Raji (cell line): ENCODE results near the gene ITGAE.

Source experiments
- POLR2A ChIP-seq: IDR thresholded peaks from 2 replicates; pipeline ENCODE4 v1.6.1; 2011; ENCODE audit warnings: low read depth, low read length, control low read depth; ENCODE audit not compliant: insufficient read depth

Gene ITGAE

DNA sequence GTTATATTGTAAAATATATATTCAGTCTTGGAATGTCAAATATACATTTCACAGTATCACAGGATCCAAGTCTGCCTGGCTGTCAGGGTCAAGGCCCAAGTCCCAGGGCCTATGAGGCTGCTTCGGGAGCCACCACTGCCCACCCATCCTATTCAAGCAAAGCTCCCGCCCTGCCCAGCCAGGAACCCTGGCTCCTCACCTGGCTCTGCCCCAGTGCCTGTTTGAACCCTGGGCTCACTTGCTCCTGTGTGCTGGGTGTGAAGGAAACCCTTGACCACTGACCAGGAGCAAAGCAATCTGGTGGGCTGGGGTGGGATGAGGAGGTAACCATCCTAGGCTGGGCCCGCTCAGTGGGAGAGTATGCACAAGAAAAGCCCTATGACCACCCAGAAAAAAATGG is 27.0 kb downstream of the ITGAE start:
- TF ChIP-seq POLR2A = no peak

DNA sequence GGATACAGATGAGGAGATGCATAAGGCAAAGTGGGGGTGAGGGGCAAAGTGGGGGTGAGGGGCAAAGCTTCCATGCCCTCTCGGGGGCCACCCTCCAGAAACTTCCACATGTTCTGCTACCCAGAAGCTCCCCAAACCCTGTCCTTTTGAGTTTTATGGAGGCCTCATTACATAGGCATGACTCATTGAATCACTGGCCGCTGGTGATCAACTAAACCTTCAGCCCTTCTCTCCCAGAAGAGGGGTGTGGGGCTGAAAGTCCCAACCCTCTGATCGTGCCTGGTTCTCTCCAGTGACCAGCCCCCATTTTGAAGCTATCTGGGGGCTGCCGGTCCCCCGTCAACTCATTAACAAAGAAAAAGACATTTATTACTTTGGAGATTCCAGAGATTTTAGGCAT is 27.5 kb downstream of the ITGAE start:
- no peak for TF ChIP-seq POLR2A

DNA sequence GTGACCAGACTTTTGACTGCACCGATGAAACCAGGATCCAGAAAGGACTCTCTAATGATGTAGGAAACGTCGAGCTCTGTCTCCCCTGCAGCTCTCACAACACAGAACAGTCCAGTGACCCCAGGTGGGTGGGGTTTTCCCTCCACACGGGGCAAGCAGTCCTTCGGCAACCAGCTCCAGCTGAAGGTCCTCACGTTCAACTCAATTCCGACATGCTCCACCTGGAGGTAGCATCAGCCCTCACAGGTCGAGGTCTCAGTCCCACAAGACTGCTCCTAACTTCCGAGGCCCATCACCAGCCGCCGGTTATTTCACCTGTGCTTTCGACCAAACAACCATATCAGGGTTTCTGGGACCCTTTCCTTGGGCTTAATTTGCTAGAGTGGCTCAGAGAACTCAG is 28.2 kb downstream of the ITGAE start:
- TF ChIP-seq POLR2A = no peak

DNA sequence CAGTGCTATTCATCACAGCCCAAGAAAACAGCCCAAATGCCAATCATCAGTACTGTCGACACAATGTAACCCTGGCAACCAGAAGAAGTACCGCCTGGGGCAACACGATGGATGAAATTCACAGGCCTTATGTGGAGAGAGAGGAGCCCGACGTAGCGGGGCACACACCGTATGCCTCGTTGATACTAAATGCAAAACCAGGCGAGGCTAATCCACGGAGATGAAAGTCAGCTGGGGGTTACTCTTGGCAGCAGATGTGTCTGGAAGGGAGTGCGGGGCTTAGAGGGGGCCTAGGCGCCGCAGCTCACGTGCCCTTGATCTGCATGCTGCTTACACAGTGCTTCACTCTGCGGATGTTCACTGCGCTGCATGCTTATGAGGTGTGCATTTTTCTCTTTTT is 29.8 kb downstream of the ITGAE start:
- no peak for TF ChIP-seq POLR2A

DNA sequence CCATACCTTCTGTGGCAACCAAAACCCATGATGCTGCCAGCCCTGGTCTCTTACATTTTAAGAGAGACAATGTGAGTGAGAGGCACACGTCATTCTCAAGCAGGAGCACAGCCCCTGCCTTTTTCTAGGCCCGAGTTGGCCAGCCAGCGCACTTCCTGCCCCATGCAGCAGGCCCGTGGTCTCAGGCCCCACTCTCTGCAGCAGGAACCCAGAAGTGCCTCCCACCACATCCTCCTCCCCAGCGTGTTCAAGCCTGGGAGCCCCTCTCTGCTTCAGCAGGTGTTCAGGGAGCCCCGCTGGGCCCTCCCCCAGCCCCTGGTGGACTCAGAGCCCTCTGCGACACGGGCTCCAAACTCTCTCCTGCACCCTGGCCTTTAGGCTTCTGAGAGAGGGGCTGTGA is 30.5 kb downstream of the ITGAE start:
- TF ChIP-seq POLR2A = no peak

DNA sequence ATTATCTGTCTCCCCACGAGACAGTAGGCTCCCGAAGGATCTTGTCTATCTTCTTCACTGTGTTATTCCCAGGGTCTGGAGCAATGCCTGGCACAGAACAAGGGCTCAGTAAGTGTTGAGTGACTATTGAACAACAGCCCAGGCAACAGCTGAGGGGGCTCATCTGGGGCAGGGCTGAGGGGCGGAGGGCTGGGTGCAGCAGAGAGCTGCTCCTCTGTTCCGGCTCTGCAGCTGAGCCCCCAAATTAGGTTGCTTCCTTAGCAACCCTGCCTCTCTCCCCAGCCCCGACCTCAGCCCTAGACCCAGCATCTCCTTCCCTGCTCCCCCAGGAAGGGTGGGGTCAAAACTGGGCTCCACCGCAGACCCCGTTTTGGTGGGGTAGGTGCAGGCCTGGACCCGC is 32.2 kb downstream of the ITGAE start:
- no peak for TF ChIP-seq POLR2A

DNA sequence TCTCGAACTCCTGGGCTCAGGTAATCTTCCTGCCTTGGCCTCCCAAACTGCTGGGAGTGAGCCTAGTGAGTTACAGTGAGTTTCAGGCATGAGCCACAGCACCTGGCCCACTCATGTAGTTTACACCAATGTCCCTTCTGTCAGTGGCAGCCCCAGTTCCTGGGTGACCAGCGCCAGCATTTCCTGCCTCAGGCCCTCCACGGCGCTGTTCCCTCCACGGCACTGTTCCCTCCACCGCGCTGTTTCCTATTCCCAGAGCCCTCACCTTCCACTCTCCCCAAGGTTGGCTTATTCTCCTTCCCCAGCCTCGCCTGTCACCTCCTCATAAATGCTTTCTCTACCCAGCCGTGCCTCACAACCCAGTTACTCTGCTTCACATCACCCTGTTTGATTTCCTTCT is 32.6 kb downstream of the ITGAE start:
- TF ChIP-seq POLR2A = no peak

DNA sequence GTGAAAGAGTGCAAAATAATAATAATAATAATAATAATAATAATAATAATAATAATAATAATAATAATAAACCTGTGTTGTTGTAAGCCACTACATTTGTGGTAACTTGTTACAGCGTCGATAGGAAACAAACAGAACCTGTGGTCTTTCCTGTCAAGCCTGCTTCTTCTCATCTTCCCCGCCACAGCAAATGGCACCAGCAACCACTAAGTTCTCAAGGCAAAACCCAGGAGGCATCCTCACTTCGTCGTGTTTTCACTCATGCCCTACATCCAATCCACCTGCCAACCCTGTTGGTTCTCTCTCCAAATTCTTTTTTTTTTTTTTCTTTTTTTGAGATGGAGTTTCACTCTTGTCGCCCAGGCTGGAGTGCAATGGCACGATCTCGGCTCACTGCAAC is 34.2 kb downstream of the ITGAE start:
- TF ChIP-seq POLR2A = no peak

DNA sequence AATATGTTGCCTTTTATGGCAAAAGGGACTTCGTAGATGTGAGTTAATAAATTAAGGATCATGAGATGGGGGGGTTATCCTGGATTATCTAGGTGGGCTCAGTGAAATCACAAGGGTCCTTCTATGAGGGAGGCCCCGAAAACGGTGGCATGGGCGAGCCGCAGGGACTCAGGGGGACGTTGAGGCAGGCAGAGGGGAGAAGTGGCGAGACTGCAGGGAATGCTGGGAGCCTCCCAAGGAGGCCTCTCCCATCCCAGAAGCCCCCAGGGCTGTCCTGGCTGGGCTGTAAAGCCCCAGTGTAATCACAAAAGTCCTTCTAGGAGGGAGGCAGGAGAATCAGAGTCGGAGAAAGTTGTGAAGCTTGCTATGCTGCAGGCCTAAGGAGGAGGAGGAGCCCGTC is 35.0 kb downstream of the ITGAE start:
- TF ChIP-seq POLR2A = no peak

DNA sequence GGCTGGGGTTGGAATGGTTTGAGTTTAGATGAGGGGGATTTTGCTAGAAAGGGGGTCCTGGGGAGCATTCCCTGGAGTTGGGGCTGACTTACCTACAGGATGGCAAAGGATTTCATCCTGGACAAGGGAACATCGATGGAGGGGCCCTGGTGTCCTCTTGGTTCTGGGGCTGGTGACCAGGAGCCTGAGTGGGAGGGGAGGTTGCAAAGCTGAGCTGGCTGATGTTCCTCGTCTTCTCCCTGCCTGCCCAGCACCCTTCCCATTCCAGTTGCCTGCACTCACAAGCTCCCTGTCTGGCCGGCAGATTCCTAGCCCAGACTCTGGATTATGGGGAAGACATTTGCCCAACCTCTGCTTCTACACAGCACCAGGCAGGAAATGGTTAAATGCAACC is 37.2 kb downstream of the ITGAE start:
- TF ChIP-seq POLR2A = no peak

DNA sequence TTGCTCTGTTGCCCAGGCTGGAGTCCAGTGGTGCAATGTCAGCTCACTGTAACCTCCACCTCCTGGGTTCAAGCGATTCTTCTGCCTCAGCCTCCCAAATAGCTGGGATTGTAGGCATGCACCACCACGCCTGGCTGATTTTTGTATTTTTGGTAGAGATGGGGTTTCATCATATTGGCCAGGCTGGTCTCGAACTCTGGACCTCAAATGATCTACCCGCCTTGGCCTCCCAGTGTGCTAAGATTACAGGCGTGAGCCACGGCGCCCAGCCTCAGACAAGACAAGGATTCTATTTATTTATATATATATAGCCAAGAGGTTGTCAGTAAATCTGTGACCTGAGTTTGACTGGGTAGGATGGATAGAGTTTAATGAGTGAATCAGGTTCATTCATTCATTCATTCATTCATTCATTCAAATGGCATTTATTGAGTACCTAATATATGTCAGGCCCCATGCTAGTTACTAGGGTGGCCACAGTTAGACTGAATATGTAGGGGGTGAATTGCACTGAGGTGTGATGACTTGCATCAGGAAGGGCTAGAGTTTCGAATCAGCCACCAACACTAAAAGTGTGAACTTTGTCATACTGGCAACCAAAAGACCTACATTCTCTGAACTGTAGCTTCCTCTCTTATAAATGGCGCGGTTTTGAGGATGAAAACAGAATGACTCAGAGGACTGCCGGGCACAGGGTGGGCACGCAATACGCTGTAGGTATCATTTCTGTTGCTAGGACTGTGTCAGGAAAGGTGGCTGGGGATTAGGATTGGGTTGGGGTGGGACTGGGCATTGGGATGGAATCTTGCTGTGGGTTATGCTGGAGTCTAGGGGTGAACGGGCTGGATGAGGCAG is 37.8 kb downstream of the ITGAE start:
- no peak for TF ChIP-seq POLR2A

DNA sequence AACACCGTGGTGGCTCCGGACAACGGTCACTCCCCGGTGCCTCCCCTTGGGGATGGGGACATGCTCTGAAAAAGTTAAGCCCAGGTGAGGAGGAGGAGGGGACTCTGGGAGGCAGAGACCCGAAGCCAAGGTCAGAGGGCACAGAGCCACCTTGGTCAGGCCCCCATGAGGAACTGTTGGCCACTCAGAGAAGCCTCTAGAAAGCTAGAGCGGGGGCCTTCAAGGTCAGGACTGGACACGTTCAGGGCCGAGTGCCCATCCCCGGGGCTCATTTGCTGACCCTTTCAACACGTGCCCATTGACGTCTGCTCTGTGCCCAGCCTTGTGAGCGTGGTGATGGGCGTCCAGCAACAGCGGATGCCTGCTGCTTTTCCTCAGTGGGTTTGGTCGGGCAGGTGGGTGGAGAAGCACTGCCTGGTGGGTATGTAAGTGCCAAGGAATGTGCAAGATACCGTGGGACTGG is 39.0 kb downstream of the ITGAE start:
- TF ChIP-seq POLR2A = no peak

DNA sequence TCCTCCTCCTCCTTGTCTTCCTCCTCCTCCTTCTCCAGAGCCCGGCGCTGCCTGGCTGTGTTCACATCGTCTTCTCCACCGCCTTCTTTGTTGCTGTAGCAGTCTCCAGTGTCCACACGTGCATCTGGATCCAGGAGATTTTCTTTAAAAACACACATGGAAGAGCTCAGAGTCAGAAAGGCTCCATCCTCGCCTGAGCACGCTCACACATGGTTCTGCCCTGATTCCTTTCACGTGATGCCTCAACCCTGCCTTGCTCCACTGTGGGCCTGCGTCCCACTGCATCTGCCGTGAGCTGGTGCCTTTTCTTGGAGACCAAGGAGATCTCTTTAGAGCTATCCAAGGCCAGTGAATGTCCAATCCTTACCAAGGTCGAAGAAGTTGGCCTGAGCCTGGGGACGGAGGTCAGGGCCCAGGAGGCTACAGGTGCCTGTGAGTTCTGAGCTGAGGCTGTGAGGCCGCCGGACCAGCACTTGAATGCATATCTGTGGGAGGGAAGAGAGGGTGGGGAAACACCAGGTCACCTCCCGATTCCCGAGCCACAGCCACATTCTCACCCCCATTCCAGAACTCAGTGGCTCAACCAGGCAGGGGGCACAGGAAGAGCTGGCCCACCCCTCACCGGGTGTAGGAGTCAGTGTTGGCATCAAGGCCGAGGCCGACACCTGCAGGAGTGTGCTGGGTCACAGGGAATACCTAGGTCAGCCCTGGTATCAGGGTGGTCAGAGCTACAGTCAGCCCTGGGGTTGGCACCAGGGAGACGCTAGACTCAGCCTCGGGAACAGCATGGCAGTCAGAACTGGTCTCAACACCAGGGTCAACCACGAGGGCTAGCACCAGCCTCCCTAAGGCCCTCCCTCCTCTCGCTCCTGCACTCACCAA is 39.7 kb downstream of the ITGAE start:
- no peak for TF ChIP-seq POLR2A

DNA sequence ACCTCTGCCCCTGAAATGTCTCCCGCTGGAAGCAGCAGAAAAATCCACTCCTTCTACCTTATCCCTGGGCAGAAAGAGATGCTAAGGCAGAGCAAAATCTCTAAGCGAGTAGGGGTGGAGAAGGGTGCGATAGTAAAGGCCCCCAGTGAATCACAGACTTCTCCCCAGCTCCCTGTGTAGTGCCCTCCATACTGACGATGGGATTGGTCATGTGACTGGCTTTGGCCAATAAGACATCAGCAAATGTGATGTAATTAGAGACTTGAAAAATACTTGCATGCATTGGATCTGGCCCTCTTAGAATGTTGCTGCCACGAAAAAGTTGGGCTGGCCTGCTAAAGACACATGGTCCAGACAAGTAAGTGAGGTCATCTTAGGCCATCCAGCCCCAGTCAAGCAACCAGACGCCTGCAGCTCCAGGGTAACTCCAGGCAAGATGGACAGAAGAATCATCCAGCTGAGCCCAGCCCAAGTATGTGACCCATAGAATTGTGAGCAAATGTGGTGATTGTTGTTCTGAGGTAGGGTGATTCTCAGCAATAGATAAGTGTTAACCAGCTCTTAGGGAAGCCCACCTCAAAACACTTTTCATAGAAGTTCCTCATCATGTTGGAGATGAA is 41.3 kb downstream of the ITGAE start:
- TF ChIP-seq POLR2A = no peak

DNA sequence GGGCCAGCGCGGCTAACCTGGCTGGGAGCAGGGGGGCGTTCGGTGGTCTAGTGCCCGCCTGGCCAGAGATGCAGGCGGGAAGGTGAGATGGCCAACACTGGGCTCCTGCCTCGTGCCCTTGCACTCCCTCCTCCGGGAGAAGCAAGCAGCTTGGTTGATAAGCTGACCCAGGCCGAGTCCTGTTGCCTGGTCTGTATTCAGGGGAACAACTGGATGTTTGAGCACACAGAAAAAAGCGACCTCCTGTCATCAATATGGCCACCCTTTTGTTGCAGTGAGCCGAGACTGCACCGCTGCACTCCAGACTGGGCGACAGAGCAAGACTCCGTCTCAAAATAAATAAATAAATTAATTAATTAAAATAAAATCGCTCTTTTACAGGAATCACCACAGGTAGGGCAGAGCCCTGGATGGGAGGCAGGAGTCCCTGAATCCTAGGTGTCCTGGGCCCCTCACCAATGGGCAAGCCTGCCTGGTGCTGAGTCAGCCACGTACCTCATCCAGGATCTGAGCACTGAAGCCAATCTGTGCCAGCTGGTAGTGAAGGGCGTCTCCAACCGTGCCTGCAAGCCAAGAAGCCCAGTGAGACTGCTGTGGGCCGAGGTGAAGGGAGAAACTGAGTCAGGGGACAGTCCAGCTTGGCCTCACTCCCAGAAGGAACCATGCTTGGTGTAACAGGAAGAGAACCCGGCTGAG is 45.5 kb downstream of the ITGAE start:
- TF ChIP-seq POLR2A = no peak
